ENCODE results near the gene XXYLT1. TPM values are rescaled to one million over a fixed set of nuclear protein-coding genes. Genes with fewer than 3 reads are reported as not detected.

The XXYLT1 gene
- total RNA-seq, 4 donors from 2014 or later, result 14.1 to 23.7 (median 15.4) TPM

DNA sequence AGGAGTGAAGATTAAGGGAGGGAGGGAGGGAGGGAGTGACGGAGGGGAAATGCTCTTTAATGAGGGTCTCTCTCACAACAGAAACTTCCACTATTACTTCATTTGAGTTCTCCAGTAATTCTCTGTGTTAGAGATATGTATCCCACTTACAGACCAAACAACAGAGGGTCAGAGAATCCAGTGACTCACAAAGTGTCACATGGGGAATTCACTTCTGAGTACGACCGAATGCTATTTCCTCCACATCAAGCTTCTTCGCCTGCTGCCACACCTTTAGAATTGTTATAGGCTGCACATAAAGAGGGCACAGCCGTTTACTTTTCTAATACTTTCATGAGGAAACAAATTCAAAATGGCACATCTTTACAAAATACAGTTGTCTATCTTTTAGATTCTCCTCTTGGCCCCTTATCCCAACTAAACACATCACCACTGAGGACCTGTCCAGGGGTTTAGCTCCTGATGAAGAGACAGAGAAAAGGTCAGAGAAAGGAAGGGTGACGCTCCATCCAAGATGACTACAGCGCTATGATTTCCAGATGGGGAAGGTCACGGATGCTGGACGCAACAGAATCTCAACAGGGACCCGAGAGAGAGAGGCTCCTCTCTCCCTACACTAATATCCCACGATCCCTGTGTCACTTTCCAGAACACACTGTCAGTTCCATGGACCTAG, 119.0 kb downstream of the XXYLT1 start:
- H3K36me3 ChIP-seq, result no peaks in the 10 kb centered on the region
- H3K9me3 ChIP-seq, result no peaks in the 10 kb centered on the region
- H3K4me1 ChIP-seq, result peaks cover 50 to 100% (median 89%) of the 10 kb centered on the region in 3 donors
- 62 to 66% methylated on average over 11 of the region's 11 CpGs for WGBS, 2 donors
- H3K27me3 ChIP-seq, result no peaks in the 10 kb centered on the region
- TF ChIP-seq, protein P1, sequence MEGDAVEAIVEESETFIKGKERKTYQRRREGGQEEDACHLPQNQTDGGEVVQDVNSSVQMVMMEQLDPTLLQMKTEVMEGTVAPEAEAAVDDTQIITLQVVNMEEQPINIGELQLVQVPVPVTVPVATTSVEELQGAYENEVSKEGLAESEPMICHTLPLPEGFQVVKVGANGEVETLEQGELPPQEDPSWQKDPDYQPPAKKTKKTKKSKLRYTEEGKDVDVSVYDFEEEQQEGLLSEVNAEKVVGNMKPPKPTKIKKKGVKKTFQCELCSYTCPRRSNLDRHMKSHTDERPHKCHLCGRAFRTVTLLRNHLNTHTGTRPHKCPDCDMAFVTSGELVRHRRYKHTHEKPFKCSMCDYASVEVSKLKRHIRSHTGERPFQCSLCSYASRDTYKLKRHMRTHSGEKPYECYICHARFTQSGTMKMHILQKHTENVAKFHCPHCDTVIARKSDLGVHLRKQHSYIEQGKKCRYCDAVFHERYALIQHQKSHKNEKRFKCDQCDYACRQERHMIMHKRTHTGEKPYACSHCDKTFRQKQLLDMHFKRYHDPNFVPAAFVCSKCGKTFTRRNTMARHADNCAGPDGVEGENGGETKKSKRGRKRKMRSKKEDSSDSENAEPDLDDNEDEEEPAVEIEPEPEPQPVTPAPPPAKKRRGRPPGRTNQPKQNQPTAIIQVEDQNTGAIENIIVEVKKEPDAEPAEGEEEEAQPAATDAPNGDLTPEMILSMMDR (IDR thresholded peaks at IDR 0.05), result no peak
- TF ChIP-seq POLR2A (IDR thresholded peaks at IDR 0.05), result no peak
- intact Hi-C loops (cut with DNase I), result no loop called here
- peak overlapping the region; percentile 87 to 93 (median 90) for H3K27ac ChIP-seq
- no peak overlapping the region for H3K4me3 ChIP-seq
- DNase-seq, result no peak

- H3K27me3 ChIP-seq, result no peaks in the 10 kb centered on the region
- DNase-seq, result no peak
- WGBS, 2 donors, result 59 to 64% methylated on average over 3 of the region's 3 CpGs
- no peaks in the 10 kb centered on the region for H3K36me3 ChIP-seq
- TF ChIP-seq, protein P1 (IDR thresholded peaks at IDR 0.05), result no peak
- peak overlapping the region; percentile 87 to 93 (median 91) for H3K27ac ChIP-seq
- no peaks in the 10 kb centered on the region for H3K9me3 ChIP-seq
- H3K4me1 ChIP-seq, result peaks cover 50 to 100% (median 84%) of the 10 kb centered on the region in 3 donors
- no peak overlapping the region for H3K4me3 ChIP-seq
- intact Hi-C loops (cut with DNase I), result no loop called here
These were observed 119.6 kb downstream of the XXYLT1 start for GRCh38 chr3:195151402-195151801.

DNA sequence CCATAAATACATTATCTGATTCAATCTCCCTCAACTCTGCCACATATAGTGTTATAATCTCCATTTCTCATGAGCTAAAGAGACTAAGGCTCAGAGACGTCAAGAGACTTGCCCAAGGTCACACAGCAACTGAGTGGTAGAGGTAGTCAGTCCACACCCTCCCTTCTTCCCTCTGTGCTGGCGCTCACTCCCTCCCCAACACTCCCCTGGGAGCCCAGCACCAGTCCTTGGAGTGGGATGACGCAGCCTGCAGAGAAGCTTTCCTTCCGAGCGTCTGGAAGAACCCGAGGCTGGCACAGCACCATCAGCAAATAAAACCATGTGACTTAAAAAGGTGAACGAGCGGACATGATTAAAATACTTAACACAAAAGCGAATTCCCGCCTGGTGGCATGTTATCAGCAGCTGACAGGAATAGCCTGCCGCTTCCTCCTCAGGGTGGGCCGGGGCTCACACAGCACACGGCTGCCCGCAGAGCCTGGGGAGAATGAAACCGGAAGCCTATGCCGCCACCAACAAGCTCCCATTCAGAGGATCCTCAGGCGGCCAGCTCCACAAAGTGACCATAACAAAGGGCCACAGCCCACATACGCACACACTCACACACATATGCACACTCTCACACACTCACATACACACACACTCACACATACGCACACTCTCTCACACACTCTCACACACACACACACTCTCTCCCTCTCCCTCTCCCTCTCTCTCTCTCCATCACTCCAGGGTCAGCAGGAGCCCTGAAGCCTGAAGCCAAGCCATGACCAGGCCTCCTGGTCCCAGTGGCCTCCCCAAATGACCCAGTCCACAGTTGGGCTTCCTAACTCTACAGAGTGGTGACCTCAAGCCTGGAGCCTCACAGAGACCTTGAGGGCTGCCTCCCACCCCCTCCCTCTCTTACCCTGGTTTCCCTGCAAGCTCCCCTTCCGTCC, 120.5 kb downstream of the XXYLT1 start:
- intact Hi-C loops (cut with DNase I), result no loop called here
- Histone ChIP-seq H3K27ac (peak overlapping the region; percentile 87 to 93 (median 91)), H3K9me3 (no peaks in the 10 kb centered on the region), H3K4me3 (peak overlapping the region; percentile 7 to 57 (median 26)), H3K36me3 (no peaks in the 10 kb centered on the region), H3K27me3 (no peaks in the 10 kb centered on the region), H3K4me1 (peaks cover 41 to 99% (median 74%) of the 10 kb centered on the region in 3 donors)
- WGBS, 2 donors, result 8 to 14% methylated on average over 9 to 20 of the region's 20 CpGs
- DNase-seq, result no peak
- TF ChIP-seq, protein P1 (IDR thresholded peaks at IDR 0.05), result no peak
- TF ChIP-seq POLR2A (IDR thresholded peaks at IDR 0.05), result peak in 2 of 4 donors; percentile 10 to 23

GRCh38 chr3:195149292-195150030, 121.5 kb downstream of the XXYLT1 start:
- 50 to 61% methylated on average over 14 to 15 of the region's 15 CpGs for WGBS, 2 donors
- intact Hi-C loops (cut with DNase I), result no loop called here
- no peaks in the 10 kb centered on the region for H3K9me3 ChIP-seq
- H3K4me1 ChIP-seq, result peaks cover 31 to 91% (median 64%) of the 10 kb centered on the region in 3 donors
- H3K27ac ChIP-seq, result peak overlapping the region; percentile 87 to 93 (median 91)
- TF ChIP-seq, protein P1 (IDR thresholded peaks at IDR 0.05), result no peak
- no peak for TF ChIP-seq POLR2A (IDR thresholded peaks at IDR 0.05)
- H3K27me3 ChIP-seq, result no peaks in the 10 kb centered on the region
- no peak for DNase-seq
- H3K36me3 ChIP-seq, result no peaks in the 10 kb centered on the region
- peak overlapping the region in 1 of 4 donors; percentile 38 for H3K4me3 ChIP-seq
